UCSD-AML1 (cell line): ENCODE results near the gene PPARG.
"Not testable (repeated sequence)": the region's sequence is repeated elsewhere in the genome, so short reads cannot be mapped to it uniquely, and the experiment has no call there.

Experiments used
- DNase-seq: peaks from one replicate; lab custom pipeline; 2025; ENCODE audit not compliant: unreplicated experiment; lab: John Stamatoyannopoulos, UW

Gene PPARG

GRCh38 chr3:12476238-12476897 is 187.5 kb downstream of the PPARG start:
- DNase-seq: no peak

DNA sequence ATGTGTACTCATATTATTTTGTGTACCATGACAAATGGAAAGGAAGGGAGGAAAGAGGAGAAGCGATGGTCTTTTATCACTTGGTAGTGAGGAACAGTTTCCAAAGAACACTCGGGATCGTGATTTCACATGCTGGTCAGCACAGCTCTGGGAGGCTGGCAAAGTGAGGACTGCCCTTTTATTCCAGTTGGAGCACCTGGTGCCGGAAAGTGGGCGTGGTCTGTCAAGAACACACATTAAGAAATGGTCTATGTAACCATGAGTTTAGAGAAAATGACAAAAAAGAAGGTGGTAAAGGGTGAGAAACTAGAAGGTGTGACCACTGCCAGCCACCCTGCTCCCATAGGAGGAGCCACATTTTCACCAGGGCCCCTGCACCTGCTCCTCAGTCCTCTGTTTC is 188.4 kb downstream of the PPARG start:
- no peak for DNase-seq

GRCh38 chr3:12478326-12478725 is 189.5 kb downstream of the PPARG start:
- no peak for DNase-seq

DNA sequence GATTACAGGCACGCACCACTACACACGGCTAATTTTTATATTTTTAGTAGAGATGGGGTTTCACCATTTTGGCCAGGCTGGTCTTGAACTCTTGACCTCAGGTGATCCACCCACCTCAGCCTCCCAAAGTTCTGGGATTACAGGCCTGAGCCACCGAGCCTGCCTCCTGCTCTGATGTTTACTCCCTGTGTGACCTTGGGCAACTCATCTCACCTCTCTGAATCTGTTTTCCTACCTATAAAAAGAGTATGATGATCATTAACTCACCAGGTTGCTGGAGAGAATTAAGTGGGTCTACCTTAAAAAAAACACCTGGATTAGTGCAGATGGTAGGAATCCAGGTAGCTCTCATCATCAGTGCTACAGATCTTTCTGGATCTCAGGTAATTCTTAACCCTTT is 190.3 kb downstream of the PPARG start:
- DNase-seq: not testable (repeated sequence)

GRCh38 chr3:12479919-12480427 is 191.1 kb downstream of the PPARG start:
- no peak for DNase-seq

- DNase-seq: no peak
Observed at GRCh38 chr3:12483410-12483809, 194.5 kb downstream of the PPARG start.

DNA sequence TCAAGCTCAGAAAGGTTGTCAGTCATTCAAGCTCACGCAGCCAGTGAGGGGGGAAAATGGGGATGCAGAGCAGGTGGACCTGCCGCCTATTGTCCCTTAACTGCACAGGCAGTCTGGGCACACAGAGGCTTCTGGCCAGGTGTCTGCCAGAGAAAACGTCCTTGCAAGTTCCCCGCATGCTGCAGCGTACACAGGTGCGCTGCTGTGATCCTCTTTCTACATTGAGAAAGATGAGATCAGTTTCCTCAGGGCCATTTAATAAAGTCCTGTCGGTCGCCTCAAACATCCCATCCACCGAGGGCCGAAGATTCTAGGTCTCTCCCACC is 195.0 kb downstream of the PPARG start:
- no peak for DNase-seq
